Measurements from ENCODE around the gene ADD2.
"Not testable (repeated sequence)": the region's sequence is repeated elsewhere in the genome, so short reads cannot be mapped to it uniquely, and the experiment has no call there.

The ADD2 gene

GRCh38 chr2:70678576-70679143 lies 89.3 kb downstream of the ADD2 start:
- in situ Hi-C loops (cut with HindIII; ENCODE audit: low sequenced_read_pairs) = no loop called here

- in situ Hi-C loops (cut with HindIII; ENCODE audit: low sequenced_read_pairs) = no loop called here
Observed at GRCh38 chr2:70676301-70677035, 91.5 kb downstream of the ADD2 start.

GRCh38 chr2:70675862-70676261 lies 92.1 kb downstream of the ADD2 start:
- in situ Hi-C loops (cut with HindIII; ENCODE audit: low sequenced_read_pairs) = no loop called here

- in situ Hi-C loops (cut with HindIII; ENCODE audit: low sequenced_read_pairs) = no loop called here
Observed at GRCh38 chr2:70674636-70675430, 93.2 kb downstream of the ADD2 start.

- in situ Hi-C loops (cut with HindIII; ENCODE audit: low sequenced_read_pairs) = no loop called here
Observed at GRCh38 chr2:70673041-70673647, 94.9 kb downstream of the ADD2 start.

GRCh38 chr2:70671092-70671675 lies 96.8 kb downstream of the ADD2 start:
- in situ Hi-C loops (cut with HindIII; ENCODE audit: low sequenced_read_pairs) = no loop called here

GRCh38 chr2:70670626-70671025 lies 97.4 kb downstream of the ADD2 start:
- in situ Hi-C loops (cut with HindIII; ENCODE audit: low sequenced_read_pairs) = no loop called here

- in situ Hi-C loops (cut with HindIII; ENCODE audit: low sequenced_read_pairs) = no loop called here
Observed at GRCh38 chr2:70670202-70670601, 97.8 kb downstream of the ADD2 start.

GRCh38 chr2:70668911-70669310 lies 99.1 kb downstream of the ADD2 start:
- in situ Hi-C loops (cut with HindIII; ENCODE audit: low sequenced_read_pairs) = no loop called here

- in situ Hi-C loops (cut with HindIII; ENCODE audit: low sequenced_read_pairs) = no loop called here
Observed at GRCh38 chr2:70668432-70668831, 99.6 kb downstream of the ADD2 start.

GRCh38 chr2:70664525-70664924 lies 103.5 kb downstream of the ADD2 start:
- in situ Hi-C loops (cut with HindIII; ENCODE audit: low sequenced_read_pairs) = no loop called here

- in situ Hi-C loops (cut with HindIII; ENCODE audit: low sequenced_read_pairs) = no loop called here
Observed at GRCh38 chr2:70663411-70663810, 104.6 kb downstream of the ADD2 start.

GRCh38 chr2:70659551-70659950 lies 108.4 kb downstream of the ADD2 start:
- in situ Hi-C loops (cut with HindIII; ENCODE audit: low sequenced_read_pairs) = no loop called here

- in situ Hi-C loops (cut with HindIII; ENCODE audit: low sequenced_read_pairs) = no loop called here
Observed at GRCh38 chr2:70658476-70658875, 109.5 kb downstream of the ADD2 start.

GRCh38 chr2:70657246-70657645 lies 110.8 kb downstream of the ADD2 start:
- in situ Hi-C loops (cut with HindIII; ENCODE audit: low sequenced_read_pairs) = no loop called here

- in situ Hi-C loops (cut with HindIII; ENCODE audit: low sequenced_read_pairs) = no loop called here
Observed at GRCh38 chr2:70656421-70657010, 111.5 kb downstream of the ADD2 start.

GRCh38 chr2:70655786-70656185 lies 112.2 kb downstream of the ADD2 start:
- in situ Hi-C loops (cut with HindIII; ENCODE audit: low sequenced_read_pairs) = no loop called here

- in situ Hi-C loops (cut with HindIII; ENCODE audit: low sequenced_read_pairs) = not testable (repeated sequence)
Observed at GRCh38 chr2:70655211-70655610, 112.8 kb downstream of the ADD2 start.

GRCh38 chr2:70651727-70652126 lies 116.3 kb downstream of the ADD2 start:
- in situ Hi-C loops (cut with HindIII; ENCODE audit: low sequenced_read_pairs) = loop anchor here (5.0 kb wide), 1 partner anchor 56 kb away; no protein-coding TSS in a partner anchor

GRCh38 chr2:70651014-70651413 lies 117.0 kb downstream of the ADD2 start:
- in situ Hi-C loops (cut with HindIII; ENCODE audit: low sequenced_read_pairs) = loop anchor here (5.0 kb wide), 1 partner anchor 56 kb away; no protein-coding TSS in a partner anchor

Measured in DLD1 (cell line).